HCT116 (cell line): Measurements from ENCODE around the gene GCDH. TPM values are rescaled to one million over a fixed set of nuclear protein-coding genes. Genes with fewer than 3 reads are reported as not detected.

ENCODE experiments used
- ATAC-seq: fragments of 200-7000 bp; cut with Tn5 transposase; 2 replicates; pipeline ENCODE4 v1.9.1; 2020; ENCODE audit warnings: mild to moderate bottlenecking, moderate library complexity
- BruUV-seq: library from RNA; stranded (reverse); fragments of 400-500 nt; replicated peaks from 2 replicates; lab custom pipeline; 2021; lab: Mats Ljungman, UMichigan
- CTCF ChIA-PET: fragments of 300-600 bp; sonication (Branson Sonifier 250); formaldehyde crosslinking; loops from one replicate; lab custom pipeline; 2021; ENCODE audit warnings: antibody characterized with exemption; lab: Charles Lee
- POLR2A ChIA-PET: fragments of 300-600, 350-600 bp; sonication (Branson Sonifier 250); formaldehyde crosslinking; loops from one replicate; lab custom pipeline; 2021; ENCODE audit warnings: antibody characterized with exemption; lab: Charles Lee
- RAD21 ChIA-PET, 2 experiments: fragments of 300-600 bp; sonication (Branson Sonifier 250); formaldehyde crosslinking; loops; one replicate each; lab custom pipeline; 2023; ENCODE audit warnings: low total read pairs in 2 of 2; ENCODE audit not compliant: uncharacterized antibody in 2 of 2, unreplicated experiment in 2 of 2, low non-redundant PET in 1 of 2; lab: Charles Lee
- DNase-seq: peaks from one replicate; pipeline ENCODE4 v3.0.0-alpha.2; 2010; ENCODE audit warnings: low read depth, low spot score
- H2AFZ ChIP-seq: fragments of 200-600 bp; shearing (Covaris generic), sonication (generic); 2 replicates; pipeline ENCODE4 v1.6.1; 2017; ENCODE audit warnings: low read depth, mixed run types, mixed read lengths, antibody characterized with exemption, low read length; ENCODE audit not compliant: poor library complexity, severe bottlenecking
- H3K27ac ChIP-seq: 2 replicates; pipeline ENCODE4 v1.5.1; 2012; ENCODE audit warnings: low read depth, low read length
- H3K27me3 ChIP-seq: fragments of 200-600 bp; sonication (generic); 2 replicates; pipeline ENCODE4 v1.6.1; 2016; ENCODE audit warnings: mixed run types, low read length, mixed read lengths; ENCODE audit not compliant: insufficient read depth
- H3K36me3 ChIP-seq, 2 experiments: fragments of 200-500 bp in 1 of 2; fragments of 200-600 bp in 1 of 2; sonication (Bioruptor generic) in 1 of 2; sonication (generic) in 1 of 2; 2 replicates each; pipeline versions ENCODE4 v1.5.1 to v1.6.1; 2014 to 2016; ENCODE audit warnings: low read length in 2 of 2, inconsistent platforms in 1 of 2, mixed read lengths in 1 of 2, mixed run types in 1 of 2; ENCODE audit not compliant: insufficient read depth in 2 of 2, control insufficient read depth in 1 of 2
- H3K4me1 ChIP-seq, 2 experiments: fragments of 200-600 bp in 1 of 2; sonication (generic) in 1 of 2; 2 replicates each; pipeline versions ENCODE4 v1.5.1 to v1.6.1; 2012 to 2017; ENCODE audit warnings: low read length in 2 of 2, inconsistent platforms in 1 of 2, mild to moderate bottlenecking in 1 of 2, mixed read lengths in 1 of 2, mixed run types in 1 of 2, moderate library complexity in 1 of 2; ENCODE audit not compliant: insufficient read depth in 2 of 2, control insufficient read depth in 1 of 2
- H3K4me2 ChIP-seq: fragments of 200-600 bp; sonication (generic); 2 replicates; pipeline ENCODE4 v1.6.1; 2017; ENCODE audit warnings: mixed run types, low read length, mixed read lengths
- H3K4me3 ChIP-seq, 2 experiments: fragments of 200-600 bp in 1 of 2; sonication (generic) in 1 of 2; replicated peaks in 1 of 2; 2 replicates each; pipeline ENCODE4 v1.5.1; 2011 to 2016; ENCODE audit warnings: low read length in 2 of 2, control low read depth in 1 of 2, low read depth in 1 of 2, mild to moderate bottlenecking in 1 of 2, mixed read lengths in 1 of 2, mixed run types in 1 of 2
- H3K79me2 ChIP-seq: fragments of 200-600 bp; sonication (generic); 2 replicates; pipeline ENCODE4 v1.6.1; 2017; ENCODE audit warnings: mild to moderate bottlenecking, mixed run types, low read length, moderate library complexity, mixed read lengths; ENCODE audit not compliant: insufficient read depth
- H3K9ac ChIP-seq: fragments of 200-600 bp; sonication (generic); 2 replicates; pipeline ENCODE4 v1.6.1; 2016; ENCODE audit warnings: low read length, mixed read lengths
- H3K9me2 ChIP-seq: fragments of 200-600 bp; sonication (generic), shearing (Covaris generic); 2 replicates; pipeline ENCODE4 v1.6.1; 2017; ENCODE audit warnings: mixed run types, mild to moderate bottlenecking, moderate library complexity; ENCODE audit not compliant: insufficient read depth
- H3K9me3 ChIP-seq, 2 experiments: fragments of 200-500 bp in 1 of 2; fragments of 200-600 bp in 1 of 2; sonication (Bioruptor generic) in 1 of 2; sonication (generic) in 1 of 2; 2 replicates each; pipeline ENCODE4 v1.6.1; 2014 to 2017; ENCODE audit warnings: low read length in 2 of 2, mixed read lengths in 2 of 2, inconsistent platforms in 1 of 2, low read depth in 1 of 2, mild to moderate bottlenecking in 1 of 2, mixed run types in 1 of 2, moderate library complexity in 1 of 2; ENCODE audit not compliant: control insufficient read depth in 1 of 2, insufficient read depth in 1 of 2
- H4K20me1 ChIP-seq: fragments of 200-600 bp; sonication (generic), shearing (Covaris generic); 2 replicates; pipeline ENCODE4 v1.6.1; 2017; ENCODE audit warnings: mixed run types, mild to moderate bottlenecking, moderate library complexity; ENCODE audit not compliant: insufficient read depth
- ATF3 ChIP-seq: IDR thresholded peaks from 2 replicates; pipeline ENCODE4 v1.6.1; 2012
- CBX3 ChIP-seq: IDR thresholded peaks from 2 replicates; pipeline ENCODE4 v1.6.1; 2012; ENCODE audit warnings: low read depth
- EGR1 ChIP-seq: IDR thresholded peaks from 2 replicates; pipeline ENCODE4 v1.6.1; 2012; ENCODE audit warnings: low read depth
- ELF1 ChIP-seq: IDR thresholded peaks from 2 replicates; pipeline ENCODE4 v1.6.1; 2012; ENCODE audit warnings: low read depth, borderline replicate concordance
- EZH2 ChIP-seq: fragments of 200-600 bp; sonication (generic); IDR thresholded peaks from 2 replicates; pipeline ENCODE4 v1.6.1; 2017; ENCODE audit warnings: antibody characterized with exemption, mixed run types
- JUND ChIP-seq: IDR thresholded peaks from 2 replicates; pipeline ENCODE4 v1.6.1; 2012
- MAX ChIP-seq: IDR thresholded peaks from 2 replicates; pipeline ENCODE4 v1.6.1; 2012
- POLR2AphosphoS5 ChIP-seq: IDR thresholded peaks from 2 replicates; pipeline ENCODE4 v1.6.1; 2011; ENCODE audit warnings: mild to moderate bottlenecking, low read depth, low read length, moderate library complexity
- REST ChIP-seq: IDR thresholded peaks from 2 replicates; pipeline ENCODE4 v1.6.1; 2012; ENCODE audit warnings: low read depth
- SIN3A ChIP-seq: IDR thresholded peaks from 2 replicates; pipeline ENCODE4 v1.6.1; 2012; ENCODE audit warnings: low read depth
- SP1 ChIP-seq: IDR thresholded peaks from 2 replicates; pipeline ENCODE4 v1.6.1; 2012; ENCODE audit warnings: low read depth
- TCF7L2 ChIP-seq: IDR thresholded peaks from 2 replicates; pipeline ENCODE4 v1.7.0; 2011; ENCODE audit warnings: borderline replicate concordance, inconsistent platforms; ENCODE audit not compliant: insufficient read depth, insufficient read length; ENCODE audit errors: extremely low read depth
- ZBTB33 ChIP-seq: IDR thresholded peaks from 2 replicates; pipeline ENCODE4 v1.6.1; 2011; ENCODE audit warnings: mild to moderate bottlenecking, low read length, moderate library complexity; ENCODE audit not compliant: insufficient replicate concordance; ENCODE audit errors: extremely low read depth
- ZNF274 ChIP-seq: fragments of 200-500 bp; sonication (Bioruptor generic); IDR thresholded peaks from 2 replicates; pipeline ENCODE4 v1.6.1; 2014; ENCODE audit warnings: mild to moderate bottlenecking, low read depth, low read length, inconsistent platforms
- intact Hi-C: fragments of 100-400 bp; cut with micrococcal nuclease; formaldehyde crosslinking; loops from 2 replicates; pipeline ENCODE4 v1.10.0; 2022
- total RNA-seq: library from RNA; stranded (reverse); gene quantifications from one replicate; pipeline ENCODE4 v1.2.1, GENCODE V29; 2021; ENCODE audit not compliant: unreplicated experiment

The GCDH gene
- total RNA-seq, 1 experiment from 2014 or later = 23.2 TPM

GRCh38 chr19:12864143-12864542, 26.8 kb upstream of the GCDH start:
- TF ChIP-seq REST (no peak), ATF3 (no peak), ZBTB33 (no peak), SP1 (no peak), ZNF274 (no peak), POLR2AphosphoS5 (no peak), JUND (no peak), SIN3A (no peak), EGR1 (no peak), MAX (no peak), ELF1 (no peak), TCF7L2 (no peak), CBX3 (no peak), EZH2 (no peak)
- ATAC-seq (no peak), DNase-seq (no peak)
- no peak overlapping the region for H2AFZ ChIP-seq
- no peak overlapping the region for H3K27ac ChIP-seq
- H3K4me1 ChIP-seq = peaks cover 0 to 6% of the 10 kb centered on the region in 2 experiments; a peak in 2 of 4 replicates
- H3K4me3 ChIP-seq = no peak overlapping the region
- POLR2A ChIA-PET = no interaction called here
- H3K9me2 ChIP-seq = no peaks in the 10 kb centered on the region
- RAD21 ChIA-PET = no interaction called here
- no peak overlapping the region for H3K4me2 ChIP-seq
- CTCF ChIA-PET = interaction anchor here (0.9 to 1.0 kb wide), 2 partner anchors 16 to 17 kb away, joined by 4 read pairs; no protein-coding TSS in a partner anchor
- H3K79me2 ChIP-seq = no peaks in the 10 kb centered on the region
- peaks cover 0 to 7% of the 10 kb centered on the region in 2 experiments; a peak in 1 of 4 replicates for H3K36me3 ChIP-seq
- intact Hi-C loops = no loop called here
- no peaks in the 10 kb centered on the region for H3K9me3 ChIP-seq
- no TSS peak for BruUV-seq
- H3K9ac ChIP-seq = no peak overlapping the region
- no peaks in the 10 kb centered on the region for H4K20me1 ChIP-seq
- H3K27me3 ChIP-seq = no peaks in the 10 kb centered on the region
